HEK293 (cell line): Measurements from ENCODE around the gene CERS5.

Experiments used
- CTCF ChIP-seq: fragments of 450-650 bp; formaldehyde crosslinking; IDR thresholded peaks from 2 replicates; pipeline ENCODE4 v1.5.1; 2016; ENCODE audit warnings: missing biosample characterization, missing genetic modification characterization
- ELK4 ChIP-seq: IDR thresholded peaks from 2 replicates; pipeline ENCODE4 v1.6.1; 2011; ENCODE audit warnings: mild to moderate bottlenecking, low read depth, low read length, borderline replicate concordance
- HOXC10 ChIP-seq: sonication (generic); formaldehyde crosslinking; IDR thresholded peaks from 2 replicates; pipeline ENCODE4 v1.8.1; 2023; ENCODE audit warnings: mild to moderate bottlenecking, missing genetic modification reagents
- PATZ1 ChIP-seq: fragments of 450-650 bp; formaldehyde crosslinking; IDR thresholded peaks from 2 replicates; pipeline ENCODE4 v1.5.1; 2016; ENCODE audit warnings: missing biosample characterization, missing genetic modification characterization
- ZBTB17 ChIP-seq: fragments of 450-650 bp; formaldehyde crosslinking; IDR thresholded peaks from 2 replicates; pipeline ENCODE4 v1.5.1; 2016; ENCODE audit warnings: missing biosample characterization, missing genetic modification characterization
- ZNF239 ChIP-seq: fragments of 450-650 bp; formaldehyde crosslinking; IDR thresholded peaks from 2 replicates; pipeline ENCODE4 v1.5.1; 2016; ENCODE audit warnings: missing biosample characterization, missing genetic modification characterization
- ZNF335 ChIP-seq: fragments of 450-650 bp; formaldehyde crosslinking; conservative IDR thresholded peaks from 2 replicates; pipeline ENCODE4 v1.5.1; 2016; ENCODE audit warnings: missing biosample characterization, missing genetic modification characterization
- ZNF621 ChIP-seq: fragments of 450-650 bp; formaldehyde crosslinking; IDR thresholded peaks from 2 replicates; pipeline ENCODE4 v1.5.1; 2017; ENCODE audit warnings: missing biosample characterization, missing genetic modification characterization
- ZSCAN4 ChIP-seq: fragments of 450-650 bp; formaldehyde crosslinking; IDR thresholded peaks from 2 replicates; pipeline ENCODE4 v1.5.1; 2017; ENCODE audit warnings: missing biosample characterization, missing genetic modification characterization
- ZXDB ChIP-seq: fragments of 450-650 bp; formaldehyde crosslinking; IDR thresholded peaks from 2 replicates; pipeline ENCODE4 v1.5.1; 2016; ENCODE audit warnings: missing biosample characterization, missing genetic modification characterization

GRCh38 chr12:50127546-50127945, 39.6 kb downstream of the CERS5 start:
- TF ChIP-seq CTCF (tag by site-specific recombination) (no peak), PATZ1 (no peak), HOXC10 (CRISPR knock-in tag) (no peak), ZXDB (tag by site-specific recombination) (no peak), ELK4 (no peak), ZNF335 (tag by site-specific recombination) (no peak; the same call in 1 of the 2 replicates), ZSCAN4 (tag by site-specific recombination) (no peak), ZNF621 (tag by site-specific recombination) (no peak), ZNF239 (tag by site-specific recombination) (no peak), ZBTB17 (tag by site-specific recombination) (no peak)
